Heart left ventricle (tissue), 13 donors: Measurements from ENCODE around the gene SLC46A3.

Experiments
- CTCF ChIP-seq, 12 donors: fragments of 200-600 bp; sonication (generic) in 4 of 12; IDR thresholded peaks; one replicate each; pipeline versions ENCODE4 v1.5.0 to v1.8.0; 2018 to 2022; ENCODE audit warnings: antibody characterized with exemption in 12 of 12, mild to moderate bottlenecking in 5 of 12
- POLR2A ChIP-seq, 2 donors: fragments of 450-650 bp; IDR thresholded peaks; one replicate each; pipeline ENCODE4 v1.6.1; 2017; ENCODE audit warnings: antibody characterized with exemption in 2 of 2, mild to moderate bottlenecking in 2 of 2, moderate library complexity in 2 of 2
- donor health status: ischemic (EF 13 %, LVEDD 7.1; RV severe dilation, severe dysfunction).
- donor health status: DM: no; HTN: yes; CAD: no.
- donor health status: DM: no; HTN: no; CAD: no.
- donor health status: ischemic (EF 25% LVEDD 6.9; RV normal size, moderate dysfunction).
- donor health status: ischemic (EF 25% LVEDD 5.7; RV mildly dilated, moderate dysfunction).
- donor health status: ischemic (EF 35%, LVEDD 5.7; RV mildly dilated, moderate dysfunction).
- donor health status: nonischemic (EF 11% LVEDD 7.7; RV severe dilation, severe dysfunction).
- donor health status: DM: yes; HTN: yes; CAD: no.
- donor health status: PGD.
- donor health status: ischemic (EF 29% LVEDD 5.4; RV normal size, mild dysfunction).
- donor health status: nonischemic (EF 23%, LVEDD 6.1; RV moderate dilation, normal function).

GRCh38 chr13:28659621-28659970 is 59.2 kb downstream of the SLC46A3 start:
- no peak for TF ChIP-seq CTCF (IDR thresholded peaks at IDR 0.05)
- TF ChIP-seq POLR2A (IDR thresholded peaks at IDR 0.05), result no peak
